ENCODE data around the gene ROR2.
"Not testable (repeated sequence)": the region's sequence is repeated elsewhere in the genome, so short reads cannot be mapped to it uniquely, and the experiment has no call there.

Gene ROR2

GRCh38 chr9:91949946-91950664 lies at the start of gene ROR2:
Gene ROR2, minus strand, starts transcription at chr9:91950228.
- Mint-ChIP-seq H3K4me1 (peaks cover 13% of the 10 kb centered on the region), H3K27ac (no peak within 1 kb of the TSS), H3K27me3 (peaks cover 94% of the 10 kb centered on the region), H3K4me3 (peak within 1 kb of the TSS; percentile 82 to 85), H3K9me3 (no peaks in the 10 kb centered on the region)
- peak; percentile 91 for ATAC-seq
- peak; percentile 59 to 75 for DNase-seq

DNA sequence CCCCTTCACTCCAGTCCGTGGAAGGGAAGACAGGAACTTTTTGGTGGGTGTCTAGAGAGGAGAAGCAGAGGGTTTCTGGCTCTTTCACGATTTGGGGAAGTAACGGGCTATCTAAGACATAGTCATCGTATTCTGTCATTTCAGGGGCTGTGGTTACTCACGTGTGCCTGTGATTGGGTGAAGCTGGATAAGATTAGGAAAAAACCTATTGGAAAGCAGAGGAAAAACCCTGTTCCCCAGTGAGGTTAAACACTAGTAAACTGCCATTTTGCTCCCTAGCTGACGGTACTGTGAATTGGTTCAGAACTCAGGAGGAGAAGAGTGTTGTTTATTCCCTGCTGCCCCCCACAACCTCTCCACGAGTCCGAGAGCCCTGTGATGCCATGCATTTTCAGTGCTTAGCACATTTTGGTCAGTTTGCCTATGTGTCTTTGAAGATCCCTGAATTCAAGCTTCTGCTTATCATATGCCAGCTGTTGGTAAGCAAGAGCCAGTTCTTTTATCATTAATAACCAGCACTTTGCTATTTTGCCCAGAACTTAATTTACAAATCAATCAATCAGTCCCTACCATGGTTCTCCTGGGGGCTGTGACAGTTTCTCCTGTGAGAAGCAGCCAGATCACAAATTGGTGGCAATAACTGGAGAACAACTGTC lies 45.1 kb upstream of the ROR2 start:
- ATAC-seq, result no peak
- no peak overlapping the region for H3K4me3 Mint-ChIP-seq
- no peak for DNase-seq

DNA sequence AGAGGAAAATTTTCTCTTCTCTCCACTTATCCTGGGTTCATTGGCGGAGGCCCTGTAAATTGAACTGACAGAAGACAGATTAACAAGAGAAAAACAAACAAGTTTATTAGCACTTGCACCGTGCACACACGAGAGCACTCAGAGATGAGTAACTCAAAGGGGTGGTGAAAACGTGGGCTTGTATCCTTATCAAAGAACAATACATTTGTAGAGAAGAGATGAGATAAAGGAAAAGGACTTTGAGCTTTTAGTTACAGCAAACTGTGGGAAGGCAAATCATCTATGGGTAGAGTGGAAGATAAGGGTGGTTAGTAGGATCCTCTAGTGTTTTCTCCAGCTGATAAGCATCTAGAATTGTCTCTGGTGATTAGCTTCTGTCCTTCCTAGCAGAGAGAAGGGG lies 44.4 kb upstream of the ROR2 start:
- no peaks in the 10 kb centered on the region for H3K9me3 Mint-ChIP-seq
- H3K4me3 Mint-ChIP-seq, result no peak overlapping the region
- ATAC-seq, result no peak
- no peak for DNase-seq
- H3K4me1 Mint-ChIP-seq, result no peaks in the 10 kb centered on the region
- H3K27me3 Mint-ChIP-seq, result peaks cover 24% of the 10 kb centered on the region
- no peak overlapping the region for H3K27ac Mint-ChIP-seq

More for the DNA sequence above, 45.1 kb upstream of the ROR2 start:
- no peaks in the 10 kb centered on the region for H3K9me3 Mint-ChIP-seq
- H3K27ac Mint-ChIP-seq, result no peak overlapping the region
- peaks cover 24% of the 10 kb centered on the region for H3K27me3 Mint-ChIP-seq
- H3K4me1 Mint-ChIP-seq, result no peaks in the 10 kb centered on the region

- Mint-ChIP-seq H3K27me3 (peaks cover 24% of the 10 kb centered on the region), H3K4me3 (no peak overlapping the region), H3K27ac (no peak overlapping the region), H3K9me3 (no peaks in the 10 kb centered on the region), H3K4me1 (no peaks in the 10 kb centered on the region)
- ATAC-seq (no peak), DNase-seq (no peak)
Measured at GRCh38 chr9:91992461-91993041, 42.5 kb upstream of the ROR2 start.

DNA sequence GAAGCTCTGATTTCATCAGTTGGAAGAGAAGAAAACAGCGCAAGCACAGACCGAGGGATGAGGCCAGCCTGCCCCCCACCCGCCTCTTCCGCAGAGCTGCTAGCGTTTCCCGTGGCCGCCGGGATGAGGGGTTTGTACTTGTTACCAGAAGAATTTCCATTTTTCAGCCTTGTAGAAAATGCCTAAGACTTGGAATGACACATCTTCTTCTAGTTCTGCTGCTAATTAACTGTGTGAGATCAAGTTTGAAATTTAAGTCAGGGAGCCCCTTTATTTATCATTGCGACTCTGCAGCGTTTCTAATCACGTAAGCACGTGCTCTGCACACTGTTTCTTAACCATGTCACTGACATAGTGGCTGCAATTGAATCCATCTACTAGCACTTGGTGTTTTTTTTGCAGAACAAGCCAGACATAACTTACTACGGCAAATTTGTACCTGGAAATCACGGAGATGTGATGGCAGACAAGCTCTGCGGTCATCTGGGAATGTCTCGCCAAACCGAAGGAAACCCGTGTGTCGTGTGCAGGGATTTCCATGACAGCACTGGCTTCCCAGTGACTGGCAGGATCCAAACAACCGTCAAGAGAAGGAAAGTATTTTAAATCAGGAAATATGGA lies 41.8 kb upstream of the ROR2 start:
- Mint-ChIP-seq H3K27ac (no peak overlapping the region), H3K27me3 (peaks cover 24% of the 10 kb centered on the region), H3K4me3 (no peak overlapping the region), H3K4me1 (no peaks in the 10 kb centered on the region), H3K9me3 (no peaks in the 10 kb centered on the region)
- ATAC-seq (no peak), DNase-seq (no peak)

- DNase-seq (no peak), ATAC-seq (no peak)
Measured at GRCh38 chr9:91986248-91986647, 36.2 kb upstream of the ROR2 start.

DNA sequence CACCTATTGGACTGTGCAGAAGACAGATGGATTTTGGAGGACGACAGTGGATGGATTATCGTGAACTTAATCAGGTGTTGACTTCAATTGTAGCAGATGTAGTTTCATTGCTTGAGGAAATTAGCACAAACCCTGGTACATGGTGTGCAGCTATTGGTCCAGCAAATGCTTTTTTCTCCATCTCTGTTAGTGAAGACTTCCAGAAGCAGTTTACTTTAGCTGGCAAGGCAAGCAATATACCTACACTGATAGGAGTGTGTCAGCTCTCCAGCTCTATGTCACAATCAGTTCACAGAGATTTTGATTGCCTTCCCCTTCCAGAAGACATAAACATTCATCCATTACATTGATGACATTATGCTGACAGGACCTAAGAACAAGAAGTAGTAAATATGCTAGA lies 35.7 kb upstream of the ROR2 start:
- DNase-seq, result no peak
- Mint-ChIP-seq H3K27me3 (peaks cover 11% of the 10 kb centered on the region), H3K4me1 (no peaks in the 10 kb centered on the region), H3K4me3 (no peak overlapping the region), H3K27ac (no peak overlapping the region), H3K9me3 (peaks cover 0 to 10% of the 10 kb centered on the region in 2 donors)
- no peak for ATAC-seq

More at GRCh38 chr9:91986248-91986647, 36.2 kb upstream of the ROR2 start:
- Mint-ChIP-seq H3K9me3 (peaks cover 0 to 5% of the 10 kb centered on the region in 2 donors), H3K27ac (no peak overlapping the region), H3K4me1 (no peaks in the 10 kb centered on the region), H3K27me3 (peaks cover 11% of the 10 kb centered on the region), H3K4me3 (no peak overlapping the region)

- no peak for DNase-seq
- peaks cover 11% of the 10 kb centered on the region for H3K27me3 Mint-ChIP-seq
- no peaks in the 10 kb centered on the region for H3K4me1 Mint-ChIP-seq
- H3K9me3 Mint-ChIP-seq, result peaks cover 0 to 18% of the 10 kb centered on the region in 2 donors
- ATAC-seq, result no peak
- no peak overlapping the region for H3K27ac Mint-ChIP-seq
- H3K4me3 Mint-ChIP-seq, result no peak overlapping the region
Measured at GRCh38 chr9:91978740-91979414, 28.8 kb upstream of the ROR2 start.

DNA sequence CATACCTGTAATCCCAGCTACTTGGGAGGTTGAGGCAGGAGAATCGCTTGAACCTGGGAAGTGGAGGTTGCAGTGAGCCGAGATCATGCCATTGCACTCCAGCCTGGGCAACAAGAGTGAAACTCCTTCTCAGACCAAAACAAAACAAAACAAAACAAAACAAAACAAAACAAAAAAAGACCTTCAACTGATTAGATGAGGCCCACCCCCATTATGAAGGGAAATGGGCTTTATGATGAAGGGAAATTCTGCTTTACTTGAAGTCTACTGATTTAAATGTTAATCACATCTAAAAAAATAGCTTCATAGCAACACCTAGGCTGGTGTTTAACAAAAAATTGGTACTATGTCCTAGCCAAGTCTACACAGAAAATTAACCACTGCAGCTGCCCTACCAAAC lies 25.2 kb upstream of the ROR2 start:
- not testable (repeated sequence) for ATAC-seq, DNase-seq, H3K4me3 Mint-ChIP-seq, H3K4me1 Mint-ChIP-seq, H3K9me3 Mint-ChIP-seq, H3K27ac Mint-ChIP-seq
- peaks cover 30% of the 10 kb centered on the region for H3K27me3 Mint-ChIP-seq

GRCh38 chr9:91972711-91973110 lies 22.7 kb upstream of the ROR2 start:
- Mint-ChIP-seq H3K27me3 (peaks cover 44% of the 10 kb centered on the region), H3K4me1 (no peaks in the 10 kb centered on the region), H3K4me3 (no peak overlapping the region), H3K27ac (no peak overlapping the region), H3K9me3 (no peaks in the 10 kb centered on the region)
- no peak for ATAC-seq
- DNase-seq, result no peak

DNA sequence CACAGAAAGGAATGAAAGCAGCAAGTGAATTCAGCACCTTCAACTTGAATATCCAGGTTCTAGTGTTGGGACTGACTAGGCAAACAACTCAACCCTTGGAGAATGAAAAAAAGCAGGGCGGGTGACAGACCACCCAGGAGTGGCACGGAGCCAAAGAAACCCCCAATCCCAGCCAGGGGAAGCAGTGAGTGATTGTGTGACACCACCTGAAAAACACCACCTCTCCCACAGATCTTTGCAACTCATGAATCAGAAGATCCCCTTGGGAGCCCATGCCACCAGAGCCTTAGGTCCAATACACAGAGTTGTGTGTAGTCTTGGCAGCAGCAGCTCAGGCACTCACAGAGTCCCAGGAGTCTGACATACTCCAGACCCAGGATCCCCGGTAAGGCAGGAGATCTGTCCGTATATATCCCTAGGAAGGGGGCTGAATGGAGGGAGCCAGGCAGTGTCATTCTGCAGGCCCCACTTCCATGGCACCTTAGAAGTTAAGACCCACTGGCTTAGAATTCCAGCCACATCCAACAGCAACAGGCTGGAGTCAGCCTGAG lies 22.1 kb upstream of the ROR2 start:
- H3K27ac Mint-ChIP-seq, result peak overlapping the region in 1 of 2 donors; percentile 21
- H3K4me1 Mint-ChIP-seq, result no peaks in the 10 kb centered on the region
- H3K27me3 Mint-ChIP-seq, result peaks cover 47% of the 10 kb centered on the region
- no peak overlapping the region for H3K4me3 Mint-ChIP-seq
- H3K9me3 Mint-ChIP-seq, result no peaks in the 10 kb centered on the region
- DNase-seq, result no peak
- ATAC-seq, result no peak

DNA sequence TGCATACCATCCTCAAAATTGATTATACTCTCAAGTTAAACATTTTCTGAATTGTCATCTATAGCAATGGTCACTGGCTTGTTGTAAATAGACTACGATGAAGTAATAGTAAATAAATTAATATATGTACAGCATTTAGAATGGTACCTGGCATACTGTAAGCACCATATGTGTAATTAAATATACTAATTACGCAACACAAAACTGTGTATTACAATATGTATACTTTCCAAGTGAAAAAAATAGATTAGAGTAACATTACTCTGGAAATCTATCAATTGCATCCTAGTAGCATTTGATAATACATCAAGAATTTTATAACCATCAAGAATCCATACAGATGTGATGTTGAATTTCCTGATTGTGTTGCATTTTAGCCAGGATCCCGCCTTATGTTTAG lies 17.2 kb upstream of the ROR2 start:
- Mint-ChIP-seq H3K4me3 (no peak overlapping the region), H3K27me3 (peaks cover 56% of the 10 kb centered on the region), H3K4me1 (no peaks in the 10 kb centered on the region), H3K9me3 (peaks cover 0 to under 1% of the 10 kb centered on the region in 2 donors), H3K27ac (no peak overlapping the region)
- ATAC-seq, result no peak
- no peak for DNase-seq

GRCh38 chr9:91966503-91966902 lies 16.5 kb upstream of the ROR2 start:
- H3K4me3 Mint-ChIP-seq, result no peak overlapping the region
- no peaks in the 10 kb centered on the region for H3K4me1 Mint-ChIP-seq
- no peak overlapping the region for H3K27ac Mint-ChIP-seq
- ATAC-seq (no peak), DNase-seq (no peak)
- H3K27me3 Mint-ChIP-seq, result peaks cover 48% of the 10 kb centered on the region
- H3K9me3 Mint-ChIP-seq, result peaks cover 0 to 5% of the 10 kb centered on the region in 2 donors

- Mint-ChIP-seq H3K4me3 (no peak overlapping the region), H3K27me3 (peaks cover 31% of the 10 kb centered on the region), H3K27ac (no peak overlapping the region), H3K9me3 (peaks cover 10 to 12% of the 10 kb centered on the region in 2 donors), H3K4me1 (no peaks in the 10 kb centered on the region)
- DNase-seq (no peak), ATAC-seq (no peak)
Measured at GRCh38 chr9:91963711-91964240, 13.7 kb upstream of the ROR2 start.

DNA sequence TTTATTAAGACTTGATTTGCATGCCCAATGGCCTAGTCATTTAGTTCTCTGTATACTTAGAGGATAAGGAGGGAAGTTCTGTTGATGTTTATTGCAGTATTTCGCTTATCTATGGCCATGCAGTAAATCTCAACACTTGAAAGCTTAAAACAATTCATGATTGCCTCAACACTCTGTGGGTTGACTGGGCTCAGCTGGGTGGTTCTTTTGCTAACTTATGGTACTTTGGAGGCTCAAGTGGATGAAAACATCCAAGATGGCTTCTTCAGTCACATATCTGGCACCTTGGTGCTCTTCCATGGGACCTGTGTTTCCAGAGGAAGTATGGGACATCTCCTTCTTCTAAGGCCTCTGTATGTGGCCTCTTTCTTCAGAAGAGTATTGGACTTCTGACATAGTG lies 10.3 kb upstream of the ROR2 start:
- peaks cover 10 to 12% of the 10 kb centered on the region in 2 donors for H3K9me3 Mint-ChIP-seq
- ATAC-seq, result no peak

More for the DNA sequence above, 10.3 kb upstream of the ROR2 start:
- DNase-seq, result no peak
- no peak overlapping the region for H3K27ac Mint-ChIP-seq
- H3K4me3 Mint-ChIP-seq, result no peak overlapping the region
- H3K4me1 Mint-ChIP-seq, result no peaks in the 10 kb centered on the region
- H3K27me3 Mint-ChIP-seq, result peaks cover 3% of the 10 kb centered on the region

All from stimulated activated naive CD8-positive, alpha-beta T cell treated with anti-CD3 and anti-CD28 coated beads, Interleukin-15, amount 100 ng/mL, for 72 hours (primary cell).